GM12878 (cell line): ENCODE results near the gene KCNIP2. TPM values are rescaled to one million over a fixed set of nuclear protein-coding genes. Genes with fewer than 3 reads are reported as not detected.

Source experiments
- ATAC-seq: fragments of 200-7000 bp; cut with Tn5 transposase; 3 replicates; pipeline ENCODE4 v1.9.1; 2020; ENCODE audit warnings: mild to moderate bottlenecking, moderate library complexity
- BruUV-seq: library from RNA; stranded (reverse); fragments of 400-500 nt; replicated peaks from 2 replicates; lab custom pipeline; 2021; lab: Mats Ljungman, UMichigan
- CTCF ChIA-PET: fragments of 300-600 bp; sonication (Branson Sonifier 250); formaldehyde crosslinking; extraction: SDS; loops from one replicate; lab custom pipeline; 2021; ENCODE audit warnings: inconsistent platforms; lab: Yijun Ruan, JAX
- POLR2A ChIA-PET: fragments of 350-600 bp; formaldehyde crosslinking; extraction: SDS; loops from one replicate; lab custom pipeline; 2021; ENCODE audit warnings: inconsistent platforms; lab: Charles Lee
- RAD21 ChIA-PET: fragments of 300-600 bp; sonication (Branson Sonifier 250); formaldehyde crosslinking; loops from one replicate; lab custom pipeline; 2023; ENCODE audit warnings: antibody characterized with exemption; ENCODE audit not compliant: unreplicated experiment; lab: Charles Lee
- SMC1A ChIA-PET: fragments of 300-600 bp; sonication (Branson Sonifier 250); formaldehyde crosslinking; loops from one replicate; lab custom pipeline; 2023; ENCODE audit not compliant: unreplicated experiment, uncharacterized antibody; lab: Charles Lee
- DNase-seq: peaks from one replicate; pipeline ENCODE4 v3.0.0-alpha.2; 2011; ENCODE audit warnings: low read depth, low spot score
- FAIRE-seq: peaks from 3 replicates; lab custom pipeline; 2011; peaks lifted over from hg19 to GRCh38; lab: Jason Lieb, UNC
- H2AFZ ChIP-seq: 2 replicates; pipeline ENCODE4 v1.6.0; 2011; ENCODE audit warnings: low read depth, low read length, control low read depth; ENCODE audit not compliant: control insufficient read depth
- H3K27ac ChIP-seq: 2 replicates; pipeline ENCODE4 v1.5.1; 2011; ENCODE audit warnings: control low read depth; ENCODE audit not compliant: control insufficient read depth, insufficient read depth
- H3K27me3 ChIP-seq, 2 experiments: replicated peaks in 1 of 2; 2 replicates each; pipeline versions ENCODE4 v1.6.0 to v1.6.1; 2011; ENCODE audit warnings: low read length in 1 of 2; ENCODE audit not compliant: control insufficient read depth in 2 of 2, insufficient read depth in 2 of 2
- H3K36me3 ChIP-seq, 2 experiments: 2 replicates each; pipeline ENCODE4 v1.5.1; 2011; ENCODE audit warnings: low read length in 1 of 2; ENCODE audit not compliant: control insufficient read depth in 2 of 2, insufficient read depth in 2 of 2
- H3K4me1 ChIP-seq: 2 replicates; pipeline ENCODE4 v1.6.1; 2011; ENCODE audit warnings: mild to moderate bottlenecking, low read length, moderate library complexity, mixed read lengths; ENCODE audit not compliant: control insufficient read depth, insufficient read depth
- H3K4me2 ChIP-seq: 2 replicates; pipeline ENCODE4 v1.6.0; 2011; ENCODE audit warnings: control low read depth; ENCODE audit not compliant: control insufficient read depth, insufficient read depth
- H3K4me3 ChIP-seq: fragments of 200-600 bp; sonication (generic); 2 replicates; pipeline ENCODE4 v1.5.1; 2016
- H3K79me2 ChIP-seq: 2 replicates; pipeline ENCODE4 v1.6.0; 2011; ENCODE audit warnings: low read length; ENCODE audit not compliant: control insufficient read depth, insufficient read depth
- H3K9ac ChIP-seq: 2 replicates; pipeline ENCODE4 v1.8.0; 2011; ENCODE audit warnings: low read length, control low read depth, mixed read lengths; ENCODE audit not compliant: control insufficient read depth, insufficient read depth
- H3K9me3 ChIP-seq: replicated peaks from 3 replicates; pipeline ENCODE4 v1.5.1; 2011; ENCODE audit warnings: mild to moderate bottlenecking, low read length; ENCODE audit not compliant: control insufficient read depth, insufficient read depth
- H4K20me1 ChIP-seq: 2 replicates; pipeline ENCODE4 v1.6.0; 2011; ENCODE audit not compliant: control insufficient read depth, insufficient read depth
- SIN3A ChIP-seq: IDR thresholded peaks from 2 replicates; pipeline ENCODE4 v1.6.1; 2012; ENCODE audit warnings: low read depth, low read length, improper control_type of control experiment
- TCF12 ChIP-seq: IDR thresholded peaks from 2 replicates; pipeline ENCODE4 v1.6.1; 2011; ENCODE audit warnings: low read depth, mild to moderate bottlenecking, low read length
- WGBS: methylation state at CpG from one replicate; pipeline ENCODE4 v1.1.6; 2016; ENCODE audit warnings: low lambda C conversion rate; ENCODE audit not compliant: insufficient replicate concordance, insufficient coverage; ENCODE audit errors: missing lambda C conversion rate; 5-methylcytosine and 5-hydroxymethylcytosine counted together
- in situ Hi-C: fragments of 300-500 bp; cut with MboI; formaldehyde crosslinking; loops from 9 replicates; pipeline ENCODE4 v1.14.3; 2018; ENCODE audit warnings: mixed read lengths
- intact Hi-C: fragments of 100-400 bp; cut with micrococcal nuclease; formaldehyde crosslinking; loops from one replicate; pipeline ENCODE4 v1.14.2; 2022; ENCODE audit not compliant: unreplicated experiment
- polyA plus RNA-seq, 11 experiments: library from polyadenylated mRNA; depleted of rRNA in 4 of 11; unstranded in 6 of 11; stranded (reverse) in 5 of 11; fragments of >200 nt; fragmentation: Nextera tagmentation in 4 of 11; fragmentation: Illumina TruSeq in 1 of 11; extraction: Ambion mirVana in 4 of 11; extraction: Trizol in 1 of 11; gene quantifications; 1 replicate in 1 of 11; 2 replicates in 10 of 11; pipeline versions ENCODE4 v1.2.1 to v1.2.3, GENCODE V29; 2011 to 2016; ENCODE audit warnings: inconsistent platforms in 2 of 11, missing spikeins in 2 of 11, low read depth in 1 of 11
- total RNA-seq, 4 experiments: library from RNA; depleted of rRNA in 3 of 4; stranded (reverse); fragments of >200 nt in 3 of 4; fragmentation: Illumina TruSeq in 1 of 4; extraction: Trizol in 1 of 4; gene quantifications; 2 replicates each; pipeline versions ENCODE4 v1.2.1 to v1.2.3, GENCODE V29; 2013 to 2021
- TF ChIP-seq, protein P1 (sequence below): IDR thresholded peaks from 2 replicates; pipeline ENCODE4 v1.6.1; 2011; ENCODE audit warnings: low read depth, mild to moderate bottlenecking, low read length, moderate library complexity, borderline replicate concordance; ENCODE audit errors: extremely low read depth

KCNIP2 gene
- total and polyA plus RNA-seq, 10 of the 15 experiments (the other 5 are each of a cell fraction or from before 2014, with no cell fraction given): 0.46 to 4.3 (median 1.7) TPM

DNA sequence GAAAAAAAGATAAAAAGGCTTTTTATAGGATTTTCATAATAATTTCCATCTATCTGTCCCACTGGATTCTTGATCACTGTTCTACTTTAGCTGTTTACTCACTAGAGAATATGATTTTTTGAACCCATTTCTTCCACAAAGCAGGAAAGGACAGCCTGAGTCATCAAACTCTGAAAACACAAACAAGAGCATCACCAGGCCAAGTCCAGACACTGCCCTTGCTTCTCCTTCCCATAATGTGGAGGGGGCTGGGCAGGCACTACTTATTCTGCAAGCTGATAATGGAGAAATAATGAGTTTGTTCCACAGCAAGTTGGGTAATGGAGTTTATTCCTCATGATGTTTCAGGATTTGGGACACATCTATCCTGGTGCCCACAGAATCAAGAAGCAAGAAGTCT lies 13.0 kb upstream of the KCNIP2 start (continued):
- no peak for TF ChIP-seq TCF12
- TF ChIP-seq, protein P1, sequence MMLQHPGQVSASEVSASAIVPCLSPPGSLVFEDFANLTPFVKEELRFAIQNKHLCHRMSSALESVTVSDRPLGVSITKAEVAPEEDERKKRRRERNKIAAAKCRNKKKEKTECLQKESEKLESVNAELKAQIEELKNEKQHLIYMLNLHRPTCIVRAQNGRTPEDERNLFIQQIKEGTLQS: no peak

DNA sequence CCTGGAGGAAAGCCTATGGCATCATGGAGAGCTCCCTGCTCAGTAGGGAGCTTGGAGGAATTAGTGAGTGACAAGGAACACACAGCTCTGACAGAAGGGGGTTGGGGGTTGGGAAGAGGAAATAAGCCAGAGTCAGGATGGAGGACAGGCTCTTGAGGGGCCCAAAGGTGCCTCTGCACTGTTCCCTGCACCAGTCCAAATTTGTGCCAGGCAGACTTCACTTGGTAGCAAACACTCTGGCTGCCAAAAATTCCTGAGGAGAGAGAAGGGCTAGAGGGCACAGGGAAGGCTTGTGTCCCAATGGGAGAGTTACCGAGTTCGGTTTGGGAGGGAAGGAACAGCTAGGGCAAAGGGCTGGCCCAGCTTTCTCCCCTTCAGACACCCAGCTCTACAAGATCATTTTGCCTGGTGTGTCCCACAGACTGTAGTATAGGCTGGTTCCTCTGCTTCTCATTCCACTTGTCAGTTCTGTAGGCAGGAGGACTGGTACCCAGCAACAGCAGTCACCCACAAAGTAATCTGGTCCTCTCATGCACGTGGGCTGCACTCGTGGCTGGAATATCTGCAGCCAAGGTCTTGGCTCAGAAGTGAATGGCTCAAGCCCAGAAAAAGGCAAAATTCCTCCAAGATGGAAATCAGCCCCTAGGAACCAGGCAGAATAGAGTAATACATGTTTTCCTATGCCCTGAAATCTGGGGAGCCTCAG lies 8.0 kb upstream of the KCNIP2 start:
- 100% methylated on average over 4 of the region's 4 CpGs for WGBS
- CTCF ChIA-PET: interaction anchor here (0.9 to 17.0 kb wide), 4 partner anchors 12 to 166 kb away, joined by 3 to 398 read pairs (median 82); partner anchors contain the start of gene KCNIP2
- H3K36me3 ChIP-seq: peaks cover 0 to 5% of the 10 kb centered on the region in 2 experiments; a peak in 2 of 4 replicates
- RAD21 ChIA-PET: interaction anchor here (1.5 kb wide), 1 partner anchor 11 kb away, joined by 6 read pairs; no protein-coding TSS in a partner anchor
- no peak overlapping the region for H3K27ac ChIP-seq
- no peaks in the 10 kb centered on the region for H3K4me1 ChIP-seq
- H4K20me1 ChIP-seq: no peaks in the 10 kb centered on the region
- SMC1A ChIA-PET: interaction anchor here (0.6 to 1.5 kb wide), 5 partner anchors 31 to 236 kb away, joined by 3 to 4 read pairs (median 3); no protein-coding TSS in a partner anchor
- in situ Hi-C loops (no loop called here), intact Hi-C loops (no loop called here)
- no peak overlapping the region for H3K4me3 ChIP-seq
- FAIRE-seq (no peak), ATAC-seq (no peak), DNase-seq (no peak)
- no TSS peak for BruUV-seq
- POLR2A ChIA-PET: interaction anchor here (0.6 to 1.3 kb wide), 3 partner anchors 10 to 202 kb away, joined by 3 read pairs; no protein-coding TSS in a partner anchor
- H3K9ac ChIP-seq: no peak overlapping the region
- H3K9me3 ChIP-seq: no peaks in the 10 kb centered on the region
- no peak overlapping the region for H3K4me2 ChIP-seq
- TF ChIP-seq SIN3A: no peak
- H3K27me3 ChIP-seq: no peaks in the 10 kb centered on the region
- no peaks in the 10 kb centered on the region for H3K79me2 ChIP-seq
- H2AFZ ChIP-seq: no peak overlapping the region
